Transverse colon (tissue), 4 donors: ENCODE results near the gene C11orf91. TPM values are rescaled to one million over a fixed set of nuclear protein-coding genes. Genes with fewer than 3 reads are reported as not detected.

Experiments
- DNase-seq: peaks from one replicate; pipeline ENCODE4 v3.0.0-alpha.2; 2019
- H3K27ac ChIP-seq, 4 donors: fragments of 200-600 bp; sonication (generic); 2 replicates each; pipeline ENCODE4 v1.5.1; 2016 to 2018; ENCODE audit warnings: inconsistent platforms in 4 of 4
- H3K27me3 ChIP-seq: fragments of 200-600 bp; sonication (generic); 2 replicates; pipeline ENCODE4 v1.5.1; 2017; ENCODE audit warnings: inconsistent platforms
- H3K36me3 ChIP-seq, 4 donors: fragments of 200-600 bp; sonication (generic); 2 replicates each; pipeline ENCODE4 v1.5.1; 2017 to 2019; ENCODE audit warnings: inconsistent platforms in 4 of 4
- H3K4me1 ChIP-seq, 4 donors: fragments of 200-600 bp; sonication (generic); 2 replicates each; pipeline ENCODE4 v1.5.1; 2017 to 2020; ENCODE audit warnings: inconsistent platforms in 4 of 4
- H3K4me3 ChIP-seq, 4 donors: fragments of 200-600 bp; sonication (generic); 1 replicate in 1 of 4; 2 replicates in 3 of 4; pipeline versions ENCODE4 v1.5.1 to v1.6.1; 2017 to 2019; ENCODE audit warnings: inconsistent platforms in 4 of 4
- H3K9me3 ChIP-seq, 2 donors: fragments of 200-600 bp; sonication (generic); 2 replicates each; pipeline ENCODE4 v1.5.1; 2017 to 2019; ENCODE audit warnings: inconsistent platforms in 2 of 2
- CTCF ChIP-seq, 5 experiments: fragments of 200-600 bp in 3 of 5; fragments of 450-650 bp in 2 of 5; sonication (generic) in 3 of 5; IDR thresholded peaks; 1 replicate in 2 of 5; 2 replicates in 3 of 5; pipeline ENCODE4 v1.5.1; 2016 to 2017; ENCODE audit warnings: antibody characterized with exemption in 5 of 5, inconsistent platforms in 3 of 5, mild to moderate bottlenecking in 2 of 5, moderate library complexity in 1 of 5
- EP300 ChIP-seq: sonication (generic); formaldehyde crosslinking; IDR thresholded peaks from one replicate; pipeline ENCODE4 v1.6.1; 2017; ENCODE audit warnings: antibody characterized with exemption, low read depth
- POLR2A ChIP-seq: fragments of 450-650 bp; IDR thresholded peaks from one replicate; pipeline ENCODE4 v1.6.1; 2016; ENCODE audit warnings: antibody characterized with exemption, mild to moderate bottlenecking, moderate library complexity
- POLR2AphosphoS5 ChIP-seq, 3 donors: sonication (generic); formaldehyde crosslinking; IDR thresholded peaks; one replicate each; pipeline ENCODE4 v1.6.1; 2016; ENCODE audit warnings: antibody characterized with exemption in 3 of 3
- WGBS, 2 donors: methylation state at CpG; one replicate each; pipeline ENCODE4 v1.1.5; 2018; ENCODE audit warnings: low coverage in 1 of 2; 5-methylcytosine and 5-hydroxymethylcytosine counted together
- in situ Hi-C, 4 donors: fragments of 200-750 bp; cut with MboI; loops; one replicate each; pipeline versions ENCODE4 v1.15.0 to v1.15.1; 2017; ENCODE audit warnings: low sequenced_read_pairs in 3 of 4, low pct_ligation_motif_present in 1 of 4, low pct_unique_long_range_greater_than_20kb in 1 of 4
- intact Hi-C: fragments of 100-400 bp; cut with DNase I; formaldehyde crosslinking; loops from one replicate; pipeline ENCODE4 v1.15.1; 2023; ENCODE audit warnings: low total_unique reads
- total RNA-seq, 4 donors: library from RNA; depleted of rRNA; stranded (reverse); fragments of >200 nt; gene quantifications; one replicate each; pipeline ENCODE4 v1.1.0, GENCODE V29; 2016

C11orf91 gene
- total RNA-seq, 4 donors from 2014 or later = not detected

- H3K36me3 ChIP-seq = no peaks in the 10 kb centered on the region
- in situ Hi-C loops (loop anchor here in 1 of 4 donors (25.0 kb wide), 1 partner anchor 335 kb away; no protein-coding TSS in a partner anchor), intact Hi-C loops (loop anchor here (2.0 kb wide), 1 partner anchor 78 kb away; the partner anchor contains the start of gene FBXO3)
- DNase-seq = no peak
- H3K4me3 ChIP-seq = no peak overlapping the region
- WGBS, 2 donors = 43 to 76% methylated on average over 1 to 6 of the region's 6 CpGs
- no peaks in the 10 kb centered on the region for H3K27me3 ChIP-seq
- H3K27ac ChIP-seq = no peak overlapping the region
- H3K4me1 ChIP-seq = peaks cover 16 to 34% (median 31%) of the 10 kb centered on the region in 4 donors
- H3K9me3 ChIP-seq = no peaks in the 10 kb centered on the region
- no peak for TF ChIP-seq POLR2AphosphoS5 (IDR thresholded peaks at IDR 0.05)
- TF ChIP-seq EP300 = no peak
- TF ChIP-seq POLR2A = no peak
- TF ChIP-seq CTCF (IDR thresholded peaks at IDR 0.05) = no peak
Observed at GRCh38 chr11:33696931-33697638, 3.5 kb downstream of the C11orf91 start.

DNA sequence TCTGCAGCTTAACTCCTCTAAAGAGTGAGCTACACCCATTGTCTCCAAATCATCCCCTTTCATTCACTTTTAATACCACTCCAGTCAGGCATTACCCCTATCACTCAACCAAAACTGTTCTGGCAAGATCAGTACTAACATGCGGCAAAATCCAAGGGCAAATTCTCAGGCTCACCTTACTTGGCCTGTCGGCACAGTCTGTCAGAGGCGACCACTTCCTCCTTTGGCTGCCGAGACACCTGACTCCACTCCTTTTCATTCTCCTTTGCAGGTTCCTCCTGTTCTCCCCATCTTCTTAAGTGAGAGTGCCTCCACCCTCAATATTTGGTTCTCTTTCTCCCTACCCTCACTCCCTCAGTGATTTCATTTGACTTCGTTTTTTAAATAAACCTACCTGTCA, 4.2 kb downstream of the C11orf91 start:
- Histone ChIP-seq H3K27me3 (no peaks in the 10 kb centered on the region), H3K36me3 (no peaks in the 10 kb centered on the region), H3K4me3 (no peak overlapping the region), H3K27ac (no peak overlapping the region), H3K4me1 (peaks cover 13 to 34% (median 31%) of the 10 kb centered on the region in 4 donors), H3K9me3 (no peaks in the 10 kb centered on the region)
- in situ Hi-C loops (loop anchor here in 1 of 4 donors (25.0 kb wide), 1 partner anchor 334 kb away; no protein-coding TSS in a partner anchor), intact Hi-C loops (loop anchor here (2.0 kb wide), 1 partner anchor 78 kb away; the partner anchor contains the start of gene FBXO3)
- WGBS, 2 donors = 33 to 62% methylated on average over 1 to 5 of the region's 5 CpGs
- no peak for DNase-seq
- no peak for TF ChIP-seq POLR2A
- no peak for TF ChIP-seq POLR2AphosphoS5 (IDR thresholded peaks at IDR 0.05)
- no peak for TF ChIP-seq CTCF (IDR thresholded peaks at IDR 0.05)

GRCh38 chr11:33695051-33695566, 5.5 kb downstream of the C11orf91 start:
- no peak overlapping the region for H3K27ac ChIP-seq
- no peak for DNase-seq
- in situ Hi-C loops (loop anchor here in 1 of 4 donors (25.0 kb wide), 1 partner anchor 333 kb away; no protein-coding TSS in a partner anchor), intact Hi-C loops (no loop called here)
- TF ChIP-seq CTCF (IDR thresholded peaks at IDR 0.05) (no peak), EP300 (no peak), POLR2AphosphoS5 (IDR thresholded peaks at IDR 0.05) (no peak), POLR2A (no peak)
- WGBS, 2 donors = 86 to 90% methylated on average over 2 to 4 of the region's 4 CpGs
- H3K36me3 ChIP-seq = no peaks in the 10 kb centered on the region
- H3K9me3 ChIP-seq = no peaks in the 10 kb centered on the region
- H3K27me3 ChIP-seq = no peaks in the 10 kb centered on the region
- no peak overlapping the region for H3K4me3 ChIP-seq
- peaks cover 16 to 41% (median 36%) of the 10 kb centered on the region in 4 donors for H3K4me1 ChIP-seq

DNA sequence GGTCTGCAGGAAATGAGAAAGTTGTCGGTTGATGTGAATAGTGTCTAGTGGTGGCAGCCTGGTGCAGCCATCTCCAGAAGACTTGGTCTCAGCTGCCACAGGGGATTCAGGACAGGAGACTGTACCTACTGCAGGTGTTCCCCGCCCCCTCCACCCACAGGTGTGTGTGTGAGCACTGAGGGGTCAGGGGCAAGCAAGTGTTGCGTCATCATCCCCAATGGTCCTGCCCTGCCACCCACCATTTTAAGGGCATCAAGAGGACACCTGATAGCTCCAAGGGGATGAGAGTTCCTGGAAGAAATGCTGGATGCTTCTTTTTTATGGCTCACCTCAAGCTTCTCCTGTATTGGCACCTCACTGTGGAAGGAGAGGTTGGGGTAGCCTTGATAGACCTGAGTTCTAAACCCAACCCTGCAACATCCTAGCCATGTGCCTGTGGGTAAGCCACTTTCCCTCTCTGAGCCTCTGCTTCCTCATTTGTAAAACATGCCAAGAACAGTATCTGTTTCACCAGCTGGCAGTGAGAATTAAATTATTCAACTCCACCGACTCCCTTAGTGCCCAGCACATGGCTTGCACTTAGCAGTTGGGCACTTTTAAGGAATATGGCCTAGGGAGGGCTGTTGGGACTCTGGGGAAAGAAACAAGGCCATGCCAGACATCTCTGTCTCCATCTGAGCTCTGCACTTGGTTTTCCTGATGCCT, 6.1 kb downstream of the C11orf91 start:
- H3K4me1 ChIP-seq = peaks cover 16 to 38% (median 34%) of the 10 kb centered on the region in 4 donors
- in situ Hi-C loops = loop anchor here in 1 of 4 donors (25.0 kb wide), 1 partner anchor 332 kb away; no protein-coding TSS in a partner anchor

More for the DNA sequence above, 6.1 kb downstream of the C11orf91 start:
- H3K36me3 ChIP-seq = no peaks in the 10 kb centered on the region
- intact Hi-C loops = no loop called here
- H3K9me3 ChIP-seq = no peaks in the 10 kb centered on the region
- WGBS, 2 donors = 80 to 83% methylated on average over 1 to 4 of the region's 4 CpGs
- peak overlapping the region in 1 of 4 donors; percentile 13 for H3K27ac ChIP-seq
- no peak for DNase-seq
- no peak for TF ChIP-seq POLR2A
- no peak for TF ChIP-seq POLR2AphosphoS5 (IDR thresholded peaks at IDR 0.05)
- TF ChIP-seq EP300 = no peak
- no peak for TF ChIP-seq CTCF (IDR thresholded peaks at IDR 0.05)
- H3K4me3 ChIP-seq = no peak overlapping the region
- no peaks in the 10 kb centered on the region for H3K27me3 ChIP-seq
